GM19351 (cell line): ENCODE measurements around the gene RNASET2.
"Not testable (repeated sequence)": the region's sequence is repeated elsewhere in the genome, so short reads cannot be mapped to it uniquely, and the experiment has no call there.

ENCODE experiments used
- ATAC-seq: cut with Tn5 transposase; IDR thresholded peaks from one replicate; pipeline ENCODE4 v1.9.1; 2021; ENCODE audit warnings: mild to moderate bottlenecking, moderate library complexity; ENCODE audit not compliant: unreplicated experiment

RNASET2 gene

GRCh38 chr6:166949528-166950442, 6.6 kb downstream of the RNASET2 start:
- ATAC-seq, result peak; percentile 22

GRCh38 chr6:166948724-166949123, 7.6 kb downstream of the RNASET2 start:
- ATAC-seq, result not testable (repeated sequence)

- ATAC-seq, result no peak
Observed at GRCh38 chr6:166947251-166947650, 9.1 kb downstream of the RNASET2 start.

- no peak for ATAC-seq
Observed at GRCh38 chr6:166946125-166946524, 10.2 kb downstream of the RNASET2 start.

GRCh38 chr6:166944666-166945256, 11.6 kb downstream of the RNASET2 start:
- no peak for ATAC-seq

GRCh38 chr6:166942393-166943168, 13.8 kb downstream of the RNASET2 start:
- ATAC-seq, result no peak

- no peak for ATAC-seq
Observed at GRCh38 chr6:166940643-166941068, 15.7 kb downstream of the RNASET2 start.

GRCh38 chr6:166939894-166940293, 16.5 kb downstream of the RNASET2 start:
- ATAC-seq, result no peak

GRCh38 chr6:166939345-166939744, 17.0 kb downstream of the RNASET2 start:
- ATAC-seq, result no peak

GRCh38 chr6:166938704-166939103, 17.6 kb downstream of the RNASET2 start:
- no peak for ATAC-seq

- ATAC-seq, result no peak
Observed at GRCh38 chr6:166938150-166938549, 18.2 kb downstream of the RNASET2 start.

GRCh38 chr6:166937746-166938145, 18.6 kb downstream of the RNASET2 start:
- ATAC-seq, result no peak

- ATAC-seq, result no peak
Observed at GRCh38 chr6:166936079-166936787, 20.1 kb downstream of the RNASET2 start.

GRCh38 chr6:166935353-166935752, 21.0 kb downstream of the RNASET2 start:
- ATAC-seq, result no peak

GRCh38 chr6:166934174-166934573, 22.2 kb downstream of the RNASET2 start:
- ATAC-seq, result no peak

- ATAC-seq, result no peak
Observed at GRCh38 chr6:166933396-166933795, 23.0 kb downstream of the RNASET2 start.

- ATAC-seq, result no peak
Observed at GRCh38 chr6:166932616-166933015, 23.7 kb downstream of the RNASET2 start.

- ATAC-seq, result no peak
Observed at GRCh38 chr6:166932116-166932515, 24.2 kb downstream of the RNASET2 start.

- no peak for ATAC-seq
Observed at GRCh38 chr6:166931426-166931970, 24.9 kb downstream of the RNASET2 start.

- ATAC-seq, result no peak
Observed at GRCh38 chr6:166930354-166930891, 25.9 kb downstream of the RNASET2 start.
